Astrocyte (in vitro differentiated cells and primary cell): ENCODE results near the gene SH3BP5. TPM values are rescaled to one million over a fixed set of nuclear protein-coding genes. Genes with fewer than 3 reads are reported as not detected.
A peak's percentile ranks its signal among the peaks of the same experiment; 100 is the strongest.

Experiments used
- DNase-seq: peaks from one replicate; pipeline ENCODE4 v3.0.0-alpha.2; 2010; ENCODE audit warnings: low read depth
- FAIRE-seq: peaks from 2 replicates; lab custom pipeline; 2011; peaks lifted over from hg19 to GRCh38; lab: Jason Lieb, UNC
- H2AFZ ChIP-seq: 2 replicates; pipeline ENCODE4 v1.6.0; 2012; ENCODE audit warnings: low read depth, low read length, inconsistent platforms
- H3K27ac ChIP-seq: 2 replicates; pipeline ENCODE4 v1.5.1; 2011; ENCODE audit warnings: low read depth, low read length, inconsistent platforms
- H3K27me3 ChIP-seq: 2 replicates; pipeline ENCODE4 v1.6.0; 2011; ENCODE audit warnings: low read length, inconsistent platforms; ENCODE audit not compliant: insufficient read depth
- H3K36me3 ChIP-seq: 2 replicates; pipeline ENCODE4 v1.5.1; 2011; ENCODE audit warnings: low read length, inconsistent platforms; ENCODE audit not compliant: insufficient read depth
- H3K4me1 ChIP-seq: 2 replicates; pipeline ENCODE4 v1.5.1; 2011; ENCODE audit warnings: low read length, inconsistent platforms; ENCODE audit not compliant: insufficient read depth
- H3K4me2 ChIP-seq: 2 replicates; pipeline ENCODE4 v1.6.0; 2012; ENCODE audit warnings: low read length, inconsistent platforms
- H3K4me3 ChIP-seq: 2 replicates; pipeline ENCODE4 v1.5.1; 2011; ENCODE audit warnings: low read depth, mild to moderate bottlenecking, low read length, inconsistent platforms; ENCODE audit not compliant: insufficient read depth
- H3K79me2 ChIP-seq: 2 replicates; pipeline ENCODE4 v1.6.0; 2012; ENCODE audit warnings: mild to moderate bottlenecking, low read length, inconsistent platforms; ENCODE audit not compliant: insufficient read depth
- H3K9ac ChIP-seq: 2 replicates; pipeline ENCODE4 v1.6.0; 2012; ENCODE audit warnings: mild to moderate bottlenecking, low read length, inconsistent platforms
- H3K9me3 ChIP-seq: 2 replicates; pipeline ENCODE4 v1.5.1; 2012; ENCODE audit warnings: low read depth, mild to moderate bottlenecking, low read length, inconsistent platforms; ENCODE audit not compliant: insufficient read depth
- H4K20me1 ChIP-seq: 2 replicates; pipeline ENCODE4 v1.6.0; 2012; ENCODE audit warnings: low read length, inconsistent platforms; ENCODE audit not compliant: insufficient read depth
- H3K27ac Mint-ChIP-seq: one replicate; pipeline ENCODE4 v1.8.0; 2021; ENCODE audit warnings: mild to moderate bottlenecking, mixed read lengths; ENCODE audit not compliant: unreplicated experiment
- H3K27me3 Mint-ChIP-seq: one replicate; pipeline ENCODE4 v1.8.0; 2021; ENCODE audit warnings: low read depth, mixed read lengths; ENCODE audit not compliant: unreplicated experiment
- H3K36me3 Mint-ChIP-seq: one replicate; pipeline ENCODE4 v1.8.0; 2021; ENCODE audit warnings: low read depth, mixed read lengths; ENCODE audit not compliant: unreplicated experiment
- H3K4me1 Mint-ChIP-seq: one replicate; pipeline ENCODE4 v1.8.0; 2021; ENCODE audit warnings: low read depth, mixed read lengths; ENCODE audit not compliant: unreplicated experiment
- H3K4me3 Mint-ChIP-seq: one replicate; pipeline ENCODE4 v1.8.0; 2021; ENCODE audit warnings: mild to moderate bottlenecking, moderate library complexity, mixed read lengths; ENCODE audit not compliant: unreplicated experiment
- H3K9me3 Mint-ChIP-seq: one replicate; pipeline ENCODE4 v1.8.0; 2021; ENCODE audit warnings: mild to moderate bottlenecking, mixed read lengths; ENCODE audit not compliant: unreplicated experiment
- CTCF ChIP-seq: IDR thresholded peaks from 2 replicates; pipeline ENCODE4 v1.5.1; 2011; ENCODE audit warnings: low read depth, mild to moderate bottlenecking, inconsistent platforms, low read length, moderate library complexity; ENCODE audit not compliant: insufficient read depth
- EZH2 ChIP-seq: IDR thresholded peaks from 2 replicates; pipeline ENCODE4 v1.6.1; 2012; ENCODE audit warnings: mild to moderate bottlenecking, low read length, inconsistent platforms; ENCODE audit not compliant: insufficient read depth
- total RNA-seq: library from RNA; stranded (reverse); gene quantifications from 2 replicates; pipeline ENCODE4 v1.2.1, GENCODE V29; 2021

SH3BP5 gene
- total RNA-seq, 1 donor from 2014 or later, result 25.2 TPM

DNA sequence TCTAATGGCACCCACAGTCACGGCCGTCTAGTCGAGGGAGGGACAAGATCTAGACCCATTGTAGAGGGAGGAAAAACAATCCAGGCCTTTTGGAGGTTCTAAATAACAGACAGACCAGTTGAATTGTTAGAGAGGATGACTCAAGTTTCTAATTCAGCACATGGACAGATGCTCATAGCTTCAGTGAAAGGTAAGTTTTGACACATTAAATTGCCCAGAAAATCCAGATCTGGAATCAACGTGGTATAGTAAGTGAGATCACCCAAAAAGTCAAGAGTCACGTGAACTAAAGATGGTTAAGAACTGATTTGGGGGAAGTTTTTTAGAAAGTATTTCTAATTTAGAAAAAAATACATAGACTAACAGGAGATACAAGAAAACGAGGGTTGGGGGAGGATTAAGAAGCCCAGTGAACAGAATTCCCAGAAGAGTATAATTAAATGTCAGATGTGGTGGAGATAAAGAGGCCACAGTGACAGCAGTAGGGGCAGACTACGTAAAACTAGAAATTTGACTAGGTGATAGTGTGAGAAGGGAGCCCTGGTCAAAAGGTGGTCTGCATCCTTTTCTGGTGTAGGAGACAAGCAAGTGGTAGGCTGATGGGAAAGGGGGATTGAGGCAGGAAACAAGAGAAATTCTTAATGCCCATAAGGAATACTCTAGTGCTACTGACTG, 79.2 kb downstream of the SH3BP5 start:
- Mint-ChIP-seq H3K27ac (no peak overlapping the region), H3K4me3 (no peak overlapping the region), H3K36me3 (peaks cover 12% of the 10 kb centered on the region), H3K27me3 (no peaks in the 10 kb centered on the region), H3K9me3 (no peaks in the 10 kb centered on the region), H3K4me1 (no peaks in the 10 kb centered on the region)
- FAIRE-seq (no peak), DNase-seq (no peak)
- no peak overlapping the region for H3K4me2 ChIP-seq
- no peaks in the 10 kb centered on the region for H3K4me1 ChIP-seq
- H3K9me3 ChIP-seq, result no peaks in the 10 kb centered on the region
- H2AFZ ChIP-seq, result no peak overlapping the region
- H3K9ac ChIP-seq, result no peak overlapping the region
- no peaks in the 10 kb centered on the region for H3K79me2 ChIP-seq
- H3K27me3 ChIP-seq, result no peaks in the 10 kb centered on the region
- H3K4me3 ChIP-seq, result no peak overlapping the region
- no peak overlapping the region for H3K27ac ChIP-seq
- peaks cover 7% of the 10 kb centered on the region for H4K20me1 ChIP-seq
- H3K36me3 ChIP-seq, result peaks cover 64% of the 10 kb centered on the region
- no peak for TF ChIP-seq EZH2
- no peak for TF ChIP-seq CTCF

DNA sequence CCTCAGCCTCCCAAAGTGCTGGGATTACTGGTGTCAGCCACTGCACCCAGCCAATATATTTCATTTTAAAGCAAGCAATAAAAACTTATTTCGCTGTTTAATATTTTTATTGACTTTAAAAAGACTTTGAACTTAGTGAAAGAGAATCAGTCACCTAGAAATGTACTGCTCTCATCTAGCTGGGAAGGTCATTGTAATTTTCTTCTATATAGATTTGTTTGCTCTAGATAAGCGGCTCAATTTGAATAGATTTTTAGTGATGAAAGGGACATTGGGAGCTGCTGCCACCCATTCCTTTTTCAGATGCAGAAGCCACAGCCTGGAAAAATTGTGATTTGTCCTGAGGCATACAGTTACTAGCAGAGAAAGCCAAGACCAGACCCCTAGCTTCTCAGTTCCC, 86.2 kb downstream of the SH3BP5 start:
- H3K36me3 ChIP-seq, result peaks cover 61% of the 10 kb centered on the region
- FAIRE-seq (no peak), DNase-seq (no peak)
- Mint-ChIP-seq H3K4me3 (no peak overlapping the region), H3K4me1 (no peaks in the 10 kb centered on the region), H3K9me3 (no peaks in the 10 kb centered on the region), H3K27ac (no peak overlapping the region), H3K36me3 (peaks cover 9% of the 10 kb centered on the region), H3K27me3 (no peaks in the 10 kb centered on the region)
- H3K4me3 ChIP-seq, result no peak overlapping the region
- H3K9ac ChIP-seq, result no peak overlapping the region
- no peaks in the 10 kb centered on the region for H3K27me3 ChIP-seq
- H4K20me1 ChIP-seq, result no peaks in the 10 kb centered on the region
- no peak overlapping the region for H3K27ac ChIP-seq
- H3K4me2 ChIP-seq, result no peak overlapping the region
- no peaks in the 10 kb centered on the region for H3K4me1 ChIP-seq
- H3K79me2 ChIP-seq, result no peaks in the 10 kb centered on the region
- no peak overlapping the region for H2AFZ ChIP-seq
- no peaks in the 10 kb centered on the region for H3K9me3 ChIP-seq
- TF ChIP-seq CTCF (no peak), EZH2 (no peak)

GRCh38 chr3:15243822-15244482, 88.4 kb downstream of the SH3BP5 start:
- no peak for DNase-seq
- H3K79me2 ChIP-seq, result no peaks in the 10 kb centered on the region
- H3K9me3 ChIP-seq, result no peaks in the 10 kb centered on the region
- Mint-ChIP-seq H3K9me3 (no peaks in the 10 kb centered on the region), H3K27me3 (no peaks in the 10 kb centered on the region), H3K4me1 (no peaks in the 10 kb centered on the region), H3K27ac (no peak overlapping the region), H3K4me3 (no peak overlapping the region), H3K36me3 (peaks cover 5% of the 10 kb centered on the region)
- H3K4me2 ChIP-seq, result no peak overlapping the region
- H3K36me3 ChIP-seq, result peaks cover 61% of the 10 kb centered on the region
- H3K4me3 ChIP-seq, result no peak overlapping the region
- no peaks in the 10 kb centered on the region for H3K27me3 ChIP-seq
- H3K27ac ChIP-seq, result no peak overlapping the region
- TF ChIP-seq EZH2 (no peak), CTCF (no peak)
- H4K20me1 ChIP-seq, result no peaks in the 10 kb centered on the region
- no peak overlapping the region for H3K9ac ChIP-seq
- no peaks in the 10 kb centered on the region for H3K4me1 ChIP-seq
- FAIRE-seq, result peak; percentile 56
- no peak overlapping the region for H2AFZ ChIP-seq
